Stomach (tissue), 9 donors: ENCODE data around the gene CRYBA2. TPM values are rescaled to one million over a fixed set of nuclear protein-coding genes. Genes with fewer than 3 reads are reported as not detected.

Experiments
- DNase-seq, 2 donors: peaks; one replicate each; pipeline versions ENCODE4 v3.0.0 to v3.0.0-alpha.2; 2013 to 2019
- H3K27ac ChIP-seq, 5 donors: fragments of 200-600 bp in 4 of 5; sonication (generic) in 4 of 5; one replicate each; pipeline ENCODE4 v1.5.1; 2013 to 2019; ENCODE audit warnings: mild to moderate bottlenecking in 1 of 5, moderate library complexity in 1 of 5
- H3K27me3 ChIP-seq, 3 donors: fragments of 200-600 bp; sonication (generic); one replicate each; pipeline ENCODE4 v1.5.1; 2017 to 2019; ENCODE audit warnings: mixed run types in 1 of 3
- H3K36me3 ChIP-seq, 4 donors: fragments of 200-600 bp; sonication (generic); 1 replicate in 3 of 4; 2 replicates in 1 of 4; pipeline ENCODE4 v1.5.1; 2016 to 2019
- H3K4me1 ChIP-seq, 4 donors: fragments of 200-600 bp; sonication (generic); one replicate each; pipeline ENCODE4 v1.5.1; 2016 to 2019
- H3K4me3 ChIP-seq, 4 donors: fragments of 200-600 bp; sonication (generic) in 3 of 4; one replicate each; pipeline ENCODE4 v1.5.1; 2016 to 2019; ENCODE audit warnings: mild to moderate bottlenecking in 1 of 4
- H3K9me3 ChIP-seq, 4 donors: fragments of 200-600 bp; sonication (generic); one replicate each; pipeline ENCODE4 v1.5.1; 2016 to 2019
- EP300 ChIP-seq: sonication (generic); formaldehyde crosslinking; IDR thresholded peaks from one replicate; pipeline ENCODE4 v1.6.1; 2017; ENCODE audit warnings: antibody characterized with exemption
- POLR2A ChIP-seq, 4 donors: fragments of 450-650 bp; IDR thresholded peaks; one replicate each; pipeline ENCODE4 v1.6.1; 2016; ENCODE audit warnings: antibody characterized with exemption in 4 of 4, control low read depth in 2 of 4, mild to moderate bottlenecking in 1 of 4, moderate library complexity in 1 of 4
- POLR2AphosphoS5 ChIP-seq, 3 donors: sonication (generic); formaldehyde crosslinking; IDR thresholded peaks; one replicate each; pipeline ENCODE4 v1.6.1; 2016; ENCODE audit warnings: antibody characterized with exemption in 3 of 3
- WGBS, 5 donors: extraction: QIAGEN DNeasy Blood & Tissue Kit in 3 of 5; methylation state at CpG; one replicate each; pipeline versions ENCODE4 v1.1.5 to v1.1.7; 2013 to 2018; 5-methylcytosine and 5-hydroxymethylcytosine counted together
- intact Hi-C: fragments of 100-400 bp; cut with DNase I; formaldehyde crosslinking; loops from one replicate; pipeline ENCODE4 v1.15.1; 2023; ENCODE audit warnings: low total_unique reads
- polyA plus RNA-seq, 3 donors: library from polyadenylated mRNA; stranded (reverse); fragments of 200-250 nt; gene quantifications; one replicate each; pipeline ENCODE4 v1.2.3, GENCODE V29; 2013
- total RNA-seq, 5 donors: library from RNA; depleted of rRNA; stranded (reverse); fragments of >200 nt; gene quantifications; one replicate each; pipeline versions ENCODE4 v1.1.0 to v1.2.3, GENCODE V29; 2014 to 2016
- TF ChIP-seq, protein P1 (sequence below), 7 experiments: fragments of 450-650 bp in 4 of 7; fragments of 200-600 bp in 3 of 7; sonication (generic) in 3 of 7; IDR thresholded peaks; one replicate each; pipeline ENCODE4 v1.5.1; 2016 to 2019; ENCODE audit warnings: antibody characterized with exemption in 7 of 7, control low read depth in 2 of 7, mild to moderate bottlenecking in 1 of 7
- donor health status: healthy with polysubstance abuse.
- donor health status: Bipolar disorder and iron deficiency.
- donor health status: healthy.

Gene CRYBA2
- total and polyA plus RNA-seq, 8 donors = 1.2 to 7.5 (median 3.2) TPM; not detected in 4

DNA sequence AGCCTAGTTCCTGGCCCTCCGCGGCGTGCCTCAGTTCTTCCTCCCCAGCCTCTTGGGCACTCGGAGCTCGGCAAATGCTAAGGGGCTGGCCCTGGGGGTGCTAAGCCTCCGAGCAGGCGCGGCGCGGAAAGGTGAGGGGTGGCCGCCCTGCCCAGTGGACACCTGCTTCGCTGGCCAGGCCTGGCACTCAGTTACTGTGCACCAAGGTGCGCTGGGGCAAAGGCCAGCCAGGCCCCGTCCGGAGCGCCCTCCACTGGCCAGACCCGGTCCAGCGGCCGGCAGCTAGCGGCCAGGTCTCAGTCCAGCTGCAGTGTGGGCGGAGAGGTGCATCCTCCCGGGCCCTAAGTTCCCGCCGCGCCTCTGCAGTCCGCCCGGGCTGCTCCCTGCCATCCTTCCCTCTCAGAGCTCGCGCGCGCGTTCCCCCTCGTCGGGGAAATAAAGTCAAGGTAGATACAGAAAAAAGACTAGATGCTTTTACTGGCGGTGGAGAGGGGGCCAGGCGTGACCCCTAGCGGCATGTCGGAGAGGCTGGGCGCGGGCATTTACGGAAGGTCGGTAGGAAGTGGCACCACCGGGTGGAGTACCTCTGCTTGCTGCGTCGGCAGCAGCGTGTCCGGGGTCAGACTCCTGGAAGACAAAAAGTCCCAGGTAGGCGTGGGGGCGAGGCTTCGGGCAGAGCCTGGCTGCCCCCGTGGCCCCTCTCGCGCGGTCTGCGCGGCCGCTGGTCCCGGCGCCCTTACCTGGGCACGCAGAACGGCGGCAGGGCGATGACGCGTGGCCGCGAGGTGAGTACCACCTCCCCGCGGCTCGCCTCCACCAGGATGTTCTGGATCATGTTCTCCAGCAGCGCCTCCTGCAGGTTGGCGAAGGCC lies 9.4 kb upstream of the CRYBA2 start:
- 1 to 2% (median 1%) methylated on average over 43 to 72 of the region's 72 CpGs for whole genome bisulfite sequencing, 5 donors
- no peaks in the 10 kb centered on the region for H3K36me3 ChIP-seq
- TF ChIP-seq POLR2AphosphoS5 (IDR thresholded peaks at IDR 0.05) = peak in 2 of 3 donors; percentile 39 to 48
- no peak for TF ChIP-seq POLR2A (IDR thresholded peaks at IDR 0.05)
- no peak for TF ChIP-seq EP300
- TF ChIP-seq, protein P1, sequence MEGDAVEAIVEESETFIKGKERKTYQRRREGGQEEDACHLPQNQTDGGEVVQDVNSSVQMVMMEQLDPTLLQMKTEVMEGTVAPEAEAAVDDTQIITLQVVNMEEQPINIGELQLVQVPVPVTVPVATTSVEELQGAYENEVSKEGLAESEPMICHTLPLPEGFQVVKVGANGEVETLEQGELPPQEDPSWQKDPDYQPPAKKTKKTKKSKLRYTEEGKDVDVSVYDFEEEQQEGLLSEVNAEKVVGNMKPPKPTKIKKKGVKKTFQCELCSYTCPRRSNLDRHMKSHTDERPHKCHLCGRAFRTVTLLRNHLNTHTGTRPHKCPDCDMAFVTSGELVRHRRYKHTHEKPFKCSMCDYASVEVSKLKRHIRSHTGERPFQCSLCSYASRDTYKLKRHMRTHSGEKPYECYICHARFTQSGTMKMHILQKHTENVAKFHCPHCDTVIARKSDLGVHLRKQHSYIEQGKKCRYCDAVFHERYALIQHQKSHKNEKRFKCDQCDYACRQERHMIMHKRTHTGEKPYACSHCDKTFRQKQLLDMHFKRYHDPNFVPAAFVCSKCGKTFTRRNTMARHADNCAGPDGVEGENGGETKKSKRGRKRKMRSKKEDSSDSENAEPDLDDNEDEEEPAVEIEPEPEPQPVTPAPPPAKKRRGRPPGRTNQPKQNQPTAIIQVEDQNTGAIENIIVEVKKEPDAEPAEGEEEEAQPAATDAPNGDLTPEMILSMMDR (IDR thresholded peaks at IDR 0.05) = peak in 5 of 7 experiments; percentile 27 to 64 (median 49)
- peak; percentile 88 to 92 for DNase-seq
- H3K4me1 ChIP-seq = peaks cover 24 to 52% (median 43%) of the 10 kb centered on the region in 4 donors
- peak overlapping the region; percentile 81 to 93 (median 89) for H3K27ac ChIP-seq
- intact Hi-C loops = no loop called here
- H3K9me3 ChIP-seq = no peaks in the 10 kb centered on the region
- H3K4me3 ChIP-seq = peak overlapping the region; percentile 35 to 49 (median 44)
- H3K27me3 ChIP-seq = peaks cover 19 to 98% (median 51%) of the 10 kb centered on the region in 3 donors

DNA sequence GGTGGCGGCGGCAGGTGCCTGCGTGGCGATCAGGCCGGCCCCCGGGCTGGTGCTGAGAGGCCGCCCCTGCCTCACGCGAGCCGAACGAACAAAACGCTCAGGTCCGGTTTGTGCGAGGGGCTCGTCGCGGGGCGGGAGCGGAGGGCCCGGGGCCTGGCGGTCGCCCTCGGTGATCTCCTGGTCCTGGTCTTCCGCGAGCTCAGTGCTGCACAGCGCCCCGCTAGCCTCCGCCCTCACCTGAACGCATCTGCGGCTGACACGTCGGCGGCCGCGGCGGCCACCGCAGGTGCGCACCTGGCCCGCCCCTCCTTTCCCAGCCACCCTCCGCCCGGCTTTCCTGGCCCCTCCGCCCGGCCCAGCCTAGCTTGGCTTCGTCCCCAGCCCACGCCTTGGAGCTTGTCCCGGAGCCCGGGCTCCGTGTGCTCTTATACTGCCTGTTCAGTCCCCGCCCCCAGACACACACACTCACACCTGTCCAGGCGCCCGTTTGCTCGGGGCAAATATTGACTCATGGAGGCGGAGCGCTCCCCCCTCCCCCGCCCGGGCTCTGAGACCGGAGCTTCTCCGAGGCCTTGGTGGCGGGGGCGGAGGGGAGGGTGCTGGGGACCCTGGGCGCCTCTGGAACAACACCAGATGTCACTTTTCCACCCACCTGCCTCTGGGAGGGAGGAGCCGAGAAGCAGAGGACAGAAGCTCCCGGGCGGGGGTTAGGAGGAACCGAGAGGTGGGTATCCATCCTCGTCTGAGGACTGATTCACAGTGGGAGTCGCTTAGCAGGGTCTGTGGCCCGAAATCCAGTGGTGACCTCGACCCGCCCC lies 8.6 kb upstream of the CRYBA2 start:
- intact Hi-C loops = no loop called here
- TF ChIP-seq, protein P1 (IDR thresholded peaks at IDR 0.05) = no peak
- TF ChIP-seq POLR2AphosphoS5 (IDR thresholded peaks at IDR 0.05) = peak in 2 of 3 donors; percentile 92 to 97
- TF ChIP-seq POLR2A (IDR thresholded peaks at IDR 0.05) = peak in 2 of 4 donors; percentile 71 to 94
- no peak for TF ChIP-seq EP300
- Histone ChIP-seq H3K27ac (peak overlapping the region; percentile 88 to 96 (median 92)), H3K4me1 (peaks cover 24 to 58% (median 49%) of the 10 kb centered on the region in 4 donors), H3K9me3 (no peaks in the 10 kb centered on the region), H3K36me3 (no peaks in the 10 kb centered on the region), H3K27me3 (peaks cover 19 to 99% (median 54%) of the 10 kb centered on the region in 3 donors), H3K4me3 (peak overlapping the region; percentile 35 to 49 (median 44))
- WGBS, 5 donors = 1 to 2% (median 1%) methylated on average over 19 to 70 of the region's 70 CpGs
- peak; percentile 95 to 96 for DNase-seq

GRCh38 chr2:219001100-219001576 lies 7.9 kb upstream of the CRYBA2 start:
- peaks cover 19 to 100% (median 61%) of the 10 kb centered on the region in 3 donors for H3K27me3 ChIP-seq
- TF ChIP-seq EP300 (no peak), POLR2A (IDR thresholded peaks at IDR 0.05) (no peak), POLR2AphosphoS5 (IDR thresholded peaks at IDR 0.05) (no peak)
- TF ChIP-seq, protein P1 (IDR thresholded peaks at IDR 0.05) = no peak
- DNase-seq = no peak
- intact Hi-C loops = no loop called here
- peak overlapping the region; percentile 35 to 49 (median 44) for H3K4me3 ChIP-seq
- WGBS, 5 donors = 2 to 5% (median 3%) methylated on average over 7 to 26 of the region's 26 CpGs
- peaks cover 24 to 65% (median 55%) of the 10 kb centered on the region in 4 donors for H3K4me1 ChIP-seq
- H3K27ac ChIP-seq = peak overlapping the region; percentile 88 to 96 (median 92)
- no peaks in the 10 kb centered on the region for H3K9me3 ChIP-seq
- H3K36me3 ChIP-seq = no peaks in the 10 kb centered on the region

DNA sequence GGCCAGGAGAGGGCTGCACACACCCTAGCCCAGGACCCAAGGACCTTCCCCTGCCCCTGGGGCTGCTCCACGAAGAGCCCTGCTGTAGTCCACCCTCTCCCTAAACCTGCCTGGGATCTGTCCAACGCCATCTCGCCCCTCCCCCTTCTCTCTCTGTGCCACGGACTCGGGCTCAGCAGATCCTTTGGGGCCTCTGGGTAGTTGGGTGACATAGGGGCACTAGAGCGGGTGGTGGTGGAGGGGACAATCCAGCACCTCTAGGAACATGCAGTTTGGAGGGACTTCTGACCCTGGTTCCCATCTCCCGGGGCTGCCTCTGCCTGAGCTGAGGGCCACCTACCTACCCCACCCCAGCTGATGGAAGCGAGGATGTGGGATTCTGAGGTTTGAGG lies 7.3 kb upstream of the CRYBA2 start:
- H3K9me3 ChIP-seq = no peaks in the 10 kb centered on the region
- H3K27me3 ChIP-seq = peaks cover 22 to 100% (median 66%) of the 10 kb centered on the region in 3 donors
- H3K4me1 ChIP-seq = peaks cover 24 to 71% (median 61%) of the 10 kb centered on the region in 4 donors
- H3K4me3 ChIP-seq = peak overlapping the region; percentile 35 to 49 (median 44)
- DNase-seq = peak; percentile 44 to 61
- peak overlapping the region; percentile 88 to 96 (median 92) for H3K27ac ChIP-seq
- intact Hi-C loops = no loop called here
- WGBS, 5 donors = 7 to 36% (median 10%) methylated on average over 2 to 8 of the region's 8 CpGs
- H3K36me3 ChIP-seq = no peaks in the 10 kb centered on the region
- TF ChIP-seq EP300 (no peak), POLR2AphosphoS5 (IDR thresholded peaks at IDR 0.05) (no peak), POLR2A (IDR thresholded peaks at IDR 0.05) (no peak)
- TF ChIP-seq, protein P1 (IDR thresholded peaks at IDR 0.05) = no peak
